ENCODE results near the gene RAB6A.

Gene RAB6A

DNA sequence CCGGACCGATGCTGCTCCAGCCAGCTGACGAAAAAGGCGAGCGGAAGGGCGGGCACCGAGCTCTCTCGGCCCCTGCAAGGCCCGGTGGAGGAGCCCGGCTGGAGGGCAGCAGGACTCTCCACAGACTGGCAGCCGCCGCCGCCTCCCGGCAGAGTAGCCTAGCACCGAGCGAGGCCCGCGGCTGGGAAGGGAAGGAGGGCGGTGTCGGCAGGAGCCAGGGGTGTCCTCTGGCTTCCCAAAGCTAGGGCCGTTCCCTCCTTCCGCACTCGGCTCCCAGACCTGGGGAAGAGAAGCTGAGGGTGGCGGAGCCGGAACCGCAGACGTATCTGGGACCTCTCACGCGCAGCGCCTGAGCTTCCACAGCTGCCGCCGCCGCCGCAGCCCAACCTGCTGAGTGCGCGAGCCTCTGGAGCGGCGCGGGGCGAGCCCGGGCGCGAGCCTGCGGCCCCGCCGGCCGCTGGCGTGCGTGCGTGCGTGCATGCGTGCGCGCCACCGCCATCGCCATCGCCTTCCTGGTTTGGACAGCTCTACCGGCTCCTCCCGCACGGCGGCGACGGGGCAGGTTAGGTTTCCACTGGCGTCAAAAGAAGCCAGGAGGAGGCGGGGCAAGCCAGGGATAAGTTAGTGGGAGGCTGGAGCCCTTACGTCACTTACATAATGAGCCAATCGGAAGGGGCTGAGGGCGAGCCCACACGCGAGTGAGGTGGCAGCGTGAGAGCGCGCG is at the start of gene RAB6A:
RAB6A (minus strand) TSS at position 396 of the 724 bp plus-strand sequence. CDS start 439 bp downstream, outside the sequence.
- peaks cover 21% of the 10 kb centered on the region for H3K4me1 ChIP-seq (ENCODE audit: insufficient read depth, low read length)
- H3K4me3 ChIP-seq (ENCODE audit: low read length), result peak within 1 kb of the TSS; percentile 96
- H2AFZ ChIP-seq (ENCODE audit: low read depth, low read length), result peak within 1 kb of the TSS; percentile 85
- no peaks in the 10 kb centered on the region for H3K27me3 ChIP-seq (ENCODE audit: insufficient read depth, low read length)
- no peaks in the 10 kb centered on the region for H3K9me3 ChIP-seq (ENCODE audit: low read length)
- H3K36me3 ChIP-seq (ENCODE audit: insufficient read depth, low read length), result no peaks in the 10 kb centered on the region

DNA sequence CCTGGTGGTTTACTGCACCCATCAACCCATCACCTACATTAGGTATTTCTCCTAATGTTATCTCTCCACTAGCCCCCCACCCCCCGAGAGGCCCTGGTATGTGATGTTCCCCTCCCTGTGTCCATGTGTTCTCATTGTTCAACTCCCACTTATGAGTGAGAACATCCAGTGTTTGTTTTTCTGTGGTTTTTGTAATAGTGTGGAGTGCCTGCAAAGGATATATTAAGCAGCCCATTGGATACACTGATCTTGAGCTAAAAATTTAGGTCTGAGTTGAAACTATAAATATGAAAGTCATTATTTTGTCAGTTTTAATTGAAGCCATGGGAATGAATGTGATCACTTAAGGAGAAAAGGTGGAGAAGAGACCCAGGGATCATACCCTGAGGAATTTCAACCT is 49.8 kb upstream of the RAB6A start:
- no peak overlapping the region for H2AFZ ChIP-seq (ENCODE audit: low read depth, low read length)
- peaks cover 5% of the 10 kb centered on the region for H3K36me3 ChIP-seq (ENCODE audit: insufficient read depth, low read length)
- no peaks in the 10 kb centered on the region for H3K9me3 ChIP-seq (ENCODE audit: low read length)
- H3K4me1 ChIP-seq (ENCODE audit: insufficient read depth, low read length), result no peaks in the 10 kb centered on the region
- no peak overlapping the region for H3K4me3 ChIP-seq (ENCODE audit: low read length)
- no peaks in the 10 kb centered on the region for H3K27me3 ChIP-seq (ENCODE audit: insufficient read depth, low read length)

DNA sequence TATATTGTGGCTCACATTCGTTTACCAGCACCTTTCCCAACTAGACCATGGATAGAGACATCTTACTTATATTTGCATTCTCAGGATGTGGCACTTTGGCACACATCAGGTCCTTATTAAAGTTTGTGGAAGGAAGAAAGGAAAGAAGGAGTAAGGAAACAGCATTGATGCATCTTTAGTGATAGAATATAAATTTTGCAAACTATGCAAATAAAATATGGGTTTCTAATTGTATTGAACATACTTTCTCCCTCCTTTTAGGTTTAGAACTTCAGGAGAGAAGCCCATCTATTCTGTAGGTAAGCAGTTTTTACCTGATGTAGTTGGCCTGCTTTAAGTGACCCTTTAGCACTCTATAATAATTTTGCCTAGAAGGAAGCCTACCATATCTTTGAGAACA is 47.2 kb upstream of the RAB6A start:
- H3K4me3 ChIP-seq (ENCODE audit: low read length), result no peak overlapping the region
- H3K9me3 ChIP-seq (ENCODE audit: low read length), result no peaks in the 10 kb centered on the region
- no peaks in the 10 kb centered on the region for H3K4me1 ChIP-seq (ENCODE audit: insufficient read depth, low read length)
- H3K27me3 ChIP-seq (ENCODE audit: insufficient read depth, low read length), result no peaks in the 10 kb centered on the region
- H2AFZ ChIP-seq (ENCODE audit: low read depth, low read length), result no peak overlapping the region
- H3K36me3 ChIP-seq (ENCODE audit: insufficient read depth, low read length), result peaks cover 5% of the 10 kb centered on the region

DNA sequence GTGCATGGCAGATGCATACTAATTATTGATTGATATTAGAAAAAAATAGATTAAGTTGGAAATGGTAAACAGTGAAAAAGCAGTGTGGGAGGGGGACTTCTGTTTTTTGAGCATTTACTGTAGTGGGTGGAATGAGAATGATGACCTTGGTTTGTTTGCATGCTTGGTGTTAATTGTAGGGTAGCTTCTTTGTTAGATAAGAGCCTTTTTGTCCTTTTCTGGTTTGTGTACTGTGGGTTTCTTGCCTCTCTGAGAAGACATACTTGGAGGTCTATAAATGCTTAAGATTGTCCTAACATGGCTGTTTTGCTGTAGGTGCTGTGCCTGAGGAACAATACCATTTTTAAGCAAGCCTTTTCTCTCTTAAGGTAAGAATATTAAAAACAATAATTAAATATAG is 43.8 kb upstream of the RAB6A start:
- no peak overlapping the region for H3K4me3 ChIP-seq (ENCODE audit: low read length)
- no peaks in the 10 kb centered on the region for H3K27me3 ChIP-seq (ENCODE audit: insufficient read depth, low read length)
- no peaks in the 10 kb centered on the region for H3K4me1 ChIP-seq (ENCODE audit: insufficient read depth, low read length)
- H3K36me3 ChIP-seq (ENCODE audit: insufficient read depth, low read length), result peaks cover 5% of the 10 kb centered on the region
- H2AFZ ChIP-seq (ENCODE audit: low read depth, low read length), result no peak overlapping the region
- no peaks in the 10 kb centered on the region for H3K9me3 ChIP-seq (ENCODE audit: low read length)

DNA sequence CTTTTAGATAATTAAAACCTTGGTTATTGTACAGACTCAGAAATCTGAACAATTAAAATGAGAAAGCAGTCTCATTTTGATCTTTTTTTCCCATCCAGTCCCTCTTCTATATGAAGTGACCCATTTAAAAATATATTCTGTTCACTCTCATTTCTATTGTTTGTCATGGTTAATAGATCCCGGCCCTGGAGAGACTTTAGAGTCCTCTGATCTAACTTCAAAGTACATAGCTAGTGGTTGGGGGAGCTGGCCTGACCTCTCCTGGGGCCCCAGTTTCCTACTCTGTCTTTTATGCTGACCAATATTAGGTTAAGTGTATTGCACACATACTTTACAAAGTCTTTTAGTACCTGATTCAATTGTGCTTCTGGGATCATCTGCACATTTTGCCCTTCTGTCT is 40.3 kb upstream of the RAB6A start:
- no peaks in the 10 kb centered on the region for H3K4me1 ChIP-seq (ENCODE audit: insufficient read depth, low read length)

DNA sequence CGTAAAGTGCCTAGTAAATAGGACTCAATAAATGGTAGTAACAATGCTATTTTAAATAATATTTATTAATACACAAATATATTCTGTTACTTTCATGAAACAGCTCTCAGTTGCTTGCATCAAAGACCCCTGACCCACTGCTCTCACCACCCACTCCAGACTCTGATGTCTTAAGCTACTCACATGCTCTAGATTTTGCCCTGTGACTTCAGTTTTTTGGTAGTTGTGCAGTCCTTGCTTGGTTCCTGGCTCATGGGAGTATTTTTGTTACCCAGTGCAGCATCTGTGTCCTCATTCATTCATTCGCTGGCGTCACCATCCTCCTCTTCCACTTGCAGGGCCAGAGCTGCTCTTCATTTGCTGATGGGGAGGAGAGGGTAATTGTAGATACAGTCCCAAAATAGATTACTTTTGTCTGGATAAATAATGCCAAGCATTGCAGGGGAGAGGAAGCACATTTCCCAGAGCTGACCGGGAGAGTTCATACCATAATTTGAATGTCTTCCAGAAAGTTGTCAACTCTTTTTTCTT is 39.5 kb upstream of the RAB6A start:
- no peaks in the 10 kb centered on the region for H3K9me3 ChIP-seq (ENCODE audit: low read length)
- no peaks in the 10 kb centered on the region for H3K27me3 ChIP-seq (ENCODE audit: insufficient read depth, low read length)
- H3K36me3 ChIP-seq (ENCODE audit: insufficient read depth, low read length), result no peaks in the 10 kb centered on the region
- H3K4me3 ChIP-seq (ENCODE audit: low read length), result no peak overlapping the region
- H3K4me1 ChIP-seq (ENCODE audit: insufficient read depth, low read length), result no peaks in the 10 kb centered on the region
- no peak overlapping the region for H2AFZ ChIP-seq (ENCODE audit: low read depth, low read length)

More for the DNA sequence above, 40.3 kb upstream of the RAB6A start:
- Histone ChIP-seq H3K4me3 (ENCODE audit: low read length) (no peak overlapping the region), H3K36me3 (ENCODE audit: insufficient read depth, low read length) (no peaks in the 10 kb centered on the region), H2AFZ (ENCODE audit: low read depth, low read length) (no peak overlapping the region), H3K27me3 (ENCODE audit: insufficient read depth, low read length) (no peaks in the 10 kb centered on the region), H3K9me3 (ENCODE audit: low read length) (no peaks in the 10 kb centered on the region)

DNA sequence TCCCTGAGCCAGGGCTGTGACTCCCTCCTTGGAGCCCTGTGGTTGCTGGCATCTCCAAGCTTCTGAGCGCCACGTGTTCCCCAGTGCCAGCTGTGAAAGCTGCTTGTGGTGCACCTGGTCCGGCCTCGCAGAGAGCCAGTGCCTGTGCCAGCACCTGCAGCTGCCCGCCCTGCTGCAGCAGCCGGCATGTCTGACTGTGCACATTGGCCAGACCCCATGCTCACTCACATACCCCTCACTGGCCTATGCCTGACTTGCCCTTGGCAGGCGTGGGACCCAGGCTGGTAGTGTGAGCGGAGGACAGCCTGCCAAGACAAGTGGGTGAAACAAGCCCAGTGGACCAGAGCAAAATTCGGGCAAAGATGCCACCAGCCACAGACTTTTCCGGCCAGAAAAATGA is 36.6 kb upstream of the RAB6A start:
- Histone ChIP-seq H3K36me3 (ENCODE audit: insufficient read depth, low read length) (no peaks in the 10 kb centered on the region), H3K9me3 (ENCODE audit: low read length) (no peaks in the 10 kb centered on the region), H3K27me3 (ENCODE audit: insufficient read depth, low read length) (no peaks in the 10 kb centered on the region), H3K4me1 (ENCODE audit: insufficient read depth, low read length) (no peaks in the 10 kb centered on the region), H3K4me3 (ENCODE audit: low read length) (no peak overlapping the region), H2AFZ (ENCODE audit: low read depth, low read length) (no peak overlapping the region)

DNA sequence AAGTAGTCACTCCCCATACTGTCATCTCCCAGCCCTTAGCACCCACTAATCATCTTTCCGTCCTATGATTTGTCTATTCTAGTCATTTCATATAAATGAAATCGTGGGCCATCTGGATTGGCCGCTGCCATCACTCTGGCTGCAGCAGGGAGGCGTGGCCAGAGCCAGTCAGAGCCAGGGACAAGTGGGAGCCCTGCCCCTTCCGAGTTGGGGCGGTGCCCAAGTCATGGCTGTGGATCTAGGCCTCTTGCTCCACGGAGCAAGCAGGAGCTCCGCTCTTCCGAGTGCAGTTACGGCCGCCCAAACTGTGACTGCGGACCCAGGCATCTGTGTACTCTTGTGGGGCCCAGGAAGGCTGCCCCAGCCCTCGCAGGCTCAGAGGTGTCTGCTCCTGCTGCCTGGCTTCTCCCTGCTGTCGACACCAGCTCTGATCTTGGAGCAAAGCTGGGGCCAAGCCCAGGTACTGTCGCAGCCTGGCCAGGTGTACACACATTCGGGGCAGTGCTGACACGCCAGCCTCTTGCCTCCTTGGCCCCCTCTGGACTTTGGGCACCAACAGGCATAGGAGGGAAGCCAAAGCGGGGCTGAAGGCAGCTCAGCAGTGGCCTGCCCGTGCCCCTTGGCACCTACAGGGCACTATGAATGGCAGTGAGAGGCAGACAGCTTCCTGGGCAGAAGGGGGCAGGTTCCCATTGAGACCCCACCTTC is 35.2 kb upstream of the RAB6A start:
- H3K36me3 ChIP-seq (ENCODE audit: insufficient read depth, low read length), result no peaks in the 10 kb centered on the region
- no peak overlapping the region for H2AFZ ChIP-seq (ENCODE audit: low read depth, low read length)
- H3K4me3 ChIP-seq (ENCODE audit: low read length), result no peak overlapping the region
- no peaks in the 10 kb centered on the region for H3K9me3 ChIP-seq (ENCODE audit: low read length)
- no peaks in the 10 kb centered on the region for H3K27me3 ChIP-seq (ENCODE audit: insufficient read depth, low read length)
- H3K4me1 ChIP-seq (ENCODE audit: insufficient read depth, low read length), result no peaks in the 10 kb centered on the region

DNA sequence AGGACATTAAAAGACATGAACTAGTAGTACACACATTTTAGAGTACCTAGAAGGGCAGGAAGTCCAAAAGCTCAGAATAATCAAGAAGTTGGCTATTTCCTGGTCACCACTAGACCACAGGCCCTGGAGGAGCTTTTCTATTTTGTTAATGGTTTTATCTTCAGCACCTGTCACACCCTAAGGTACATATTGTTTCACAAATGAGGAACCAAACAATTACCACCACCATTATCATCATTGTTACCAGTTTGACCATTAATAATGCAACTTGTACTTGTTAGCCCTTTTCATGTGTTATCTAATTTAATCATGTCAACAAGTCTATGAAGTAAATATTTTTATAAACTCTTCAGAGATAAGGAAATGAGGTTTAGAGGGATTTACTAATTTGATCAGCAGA is 31.7 kb upstream of the RAB6A start:
- H3K4me3 ChIP-seq (ENCODE audit: low read length), result no peak overlapping the region
- peaks cover 3% of the 10 kb centered on the region for H3K36me3 ChIP-seq (ENCODE audit: insufficient read depth, low read length)
- no peaks in the 10 kb centered on the region for H3K9me3 ChIP-seq (ENCODE audit: low read length)
- H2AFZ ChIP-seq (ENCODE audit: low read depth, low read length), result no peak overlapping the region
- H3K4me1 ChIP-seq (ENCODE audit: insufficient read depth, low read length), result no peaks in the 10 kb centered on the region
- H3K27me3 ChIP-seq (ENCODE audit: insufficient read depth, low read length), result no peaks in the 10 kb centered on the region

DNA sequence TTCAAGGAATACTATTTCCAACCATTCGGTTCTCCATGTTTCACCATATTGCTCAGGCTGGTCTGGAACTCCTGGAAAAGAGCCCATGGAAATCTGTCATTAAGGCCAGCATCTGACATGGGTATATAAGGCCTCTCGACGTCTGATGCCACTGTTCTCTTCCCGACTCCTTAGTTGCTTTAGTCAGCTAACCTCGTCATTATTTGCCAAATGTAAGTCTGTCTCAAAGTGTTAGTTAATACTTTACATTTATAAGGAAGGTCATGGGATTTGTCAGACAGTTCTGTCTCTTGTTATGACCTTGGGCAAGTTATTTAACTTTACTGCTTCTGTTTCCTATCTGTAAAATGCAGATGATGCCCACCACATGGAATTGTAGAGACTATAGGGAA is 28.4 kb upstream of the RAB6A start:
- no peak overlapping the region for H3K4me3 ChIP-seq (ENCODE audit: low read length)
- no peak overlapping the region for H2AFZ ChIP-seq (ENCODE audit: low read depth, low read length)
- no peaks in the 10 kb centered on the region for H3K9me3 ChIP-seq (ENCODE audit: low read length)
- no peaks in the 10 kb centered on the region for H3K27me3 ChIP-seq (ENCODE audit: insufficient read depth, low read length)
- peaks cover 3% of the 10 kb centered on the region for H3K36me3 ChIP-seq (ENCODE audit: insufficient read depth, low read length)
- peaks cover 3% of the 10 kb centered on the region for H3K4me1 ChIP-seq (ENCODE audit: insufficient read depth, low read length)

DNA sequence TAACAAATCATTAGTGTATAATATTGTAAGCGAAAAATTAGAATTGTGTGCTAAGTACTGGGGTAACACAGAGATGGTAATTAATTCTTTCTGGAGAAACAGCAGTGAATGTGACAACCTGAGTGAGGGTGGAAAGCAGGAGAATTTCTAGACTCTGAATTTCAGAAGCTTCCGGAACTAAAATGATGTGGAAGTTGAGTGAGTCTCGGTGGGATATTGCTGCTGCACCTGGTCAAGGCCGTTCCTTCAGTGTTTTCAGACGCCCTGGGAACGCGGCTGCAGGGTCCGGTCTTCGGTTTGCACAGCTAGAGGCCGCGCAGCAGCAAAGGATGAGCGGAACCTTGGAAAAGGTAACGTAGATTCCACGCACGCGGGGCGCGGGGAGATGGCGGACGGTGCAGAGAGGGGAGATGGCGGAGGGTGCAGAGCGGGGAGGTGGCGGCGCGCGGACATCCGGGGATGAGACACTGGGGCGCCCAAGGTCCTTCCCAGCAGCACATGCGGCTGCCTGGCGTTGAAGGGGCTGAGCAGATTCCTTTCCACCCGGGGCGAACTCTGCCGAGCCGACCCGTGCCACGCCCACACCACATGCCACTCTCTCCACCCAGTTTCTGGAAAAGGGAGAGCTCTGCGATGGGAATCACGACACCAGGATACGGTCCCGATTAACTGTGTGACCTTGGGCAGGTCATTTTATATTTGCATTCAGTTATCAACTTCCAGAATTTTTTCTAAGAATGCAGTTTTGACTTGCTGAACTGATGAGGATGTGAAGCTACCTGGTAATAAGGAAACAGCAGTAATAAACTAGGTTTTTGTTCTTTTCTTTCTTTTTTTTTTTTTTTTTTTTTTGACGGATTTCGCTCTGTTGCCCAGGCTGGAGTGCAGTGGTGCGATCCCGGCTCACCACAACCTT is 27.0 kb upstream of the RAB6A start, which contains the start of gene MRPL48:
MRPL48 (plus strand) TSS at position 232 of the 916 bp plus-strand sequence; CDS start at position 330, 98 bp downstream.
- Histone ChIP-seq H3K9me3 (ENCODE audit: low read length) (no peaks in the 10 kb centered on the region), H3K4me1 (ENCODE audit: insufficient read depth, low read length) (peaks cover 3% of the 10 kb centered on the region), H3K36me3 (ENCODE audit: insufficient read depth, low read length) (peaks cover 3% of the 10 kb centered on the region), H2AFZ (ENCODE audit: low read depth, low read length) (peak within 1 kb of the TSS; percentile 55), H3K4me3 (ENCODE audit: low read length) (peak within 1 kb of the TSS; percentile 80), H3K27me3 (ENCODE audit: insufficient read depth, low read length) (no peaks in the 10 kb centered on the region)

DNA sequence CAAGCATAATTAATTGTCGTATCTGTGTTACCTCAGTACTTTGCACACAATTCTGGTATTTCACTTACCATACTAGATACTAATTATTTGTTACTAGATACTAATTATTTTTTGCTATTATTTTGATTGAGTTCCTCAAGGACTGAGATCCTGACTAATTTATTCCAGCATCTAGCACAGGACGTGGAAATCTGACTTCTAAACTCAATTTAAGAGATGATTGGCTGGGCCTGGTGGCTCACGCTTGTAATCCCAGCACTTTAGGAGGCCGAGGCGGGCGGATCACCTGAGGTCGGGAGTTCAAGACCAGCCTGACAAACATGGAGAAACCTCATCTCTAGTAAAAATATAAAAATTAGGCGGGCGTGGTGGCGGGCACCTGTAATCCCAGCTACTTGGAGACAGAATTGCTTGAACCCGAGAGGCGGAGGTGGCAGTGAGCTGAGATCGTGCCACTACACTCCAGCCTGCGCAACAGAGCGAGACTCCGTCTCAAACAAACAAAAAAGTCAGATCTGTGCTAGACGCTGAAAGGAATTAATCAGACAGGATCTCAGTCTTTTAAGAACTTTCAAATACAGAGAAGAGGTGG is 26.3 kb upstream of the RAB6A start:
- Histone ChIP-seq H3K9me3 (ENCODE audit: low read length) (no peaks in the 10 kb centered on the region), H3K4me3 (ENCODE audit: low read length) (peak overlapping the region; percentile 80), H3K36me3 (ENCODE audit: insufficient read depth, low read length) (peaks cover 3% of the 10 kb centered on the region)

More for the DNA sequence above, 26.3 kb upstream of the RAB6A start:
- Histone ChIP-seq H2AFZ (ENCODE audit: low read depth, low read length) (peak overlapping the region; percentile 55), H3K4me1 (ENCODE audit: insufficient read depth, low read length) (peaks cover 3% of the 10 kb centered on the region), H3K27me3 (ENCODE audit: insufficient read depth, low read length) (no peaks in the 10 kb centered on the region)

All from neuron (in vitro differentiated cells).